SU-DHL-6 (cell line): Measurements from ENCODE around the gene SPSB1.

Experiments
- H2AFZ ChIP-seq: fragments of 200-600 bp; sonication (generic); 2 replicates; pipeline ENCODE4 v1.6.1; 2014; ENCODE audit warnings: low read depth, mild to moderate bottlenecking, moderate library complexity, mixed read lengths, antibody characterized with exemption, low read length; ENCODE audit not compliant: severe bottlenecking
- H3F3A ChIP-seq: fragments of 200-600 bp; shearing (Covaris generic); 2 replicates; pipeline ENCODE4 v1.6.0; 2016; ENCODE audit warnings: antibody characterized with exemption, mild to moderate bottlenecking; ENCODE audit not compliant: insufficient read depth
- H3K27ac ChIP-seq: fragments of 200-600 bp; sonication (generic); 2 replicates; pipeline ENCODE4 v1.5.1; 2016; ENCODE audit warnings: low read depth, mild to moderate bottlenecking, low read length, moderate library complexity, mixed read lengths
- H3K27me3 ChIP-seq: fragments of 200-600 bp; sonication (generic), shearing (Covaris generic); 2 replicates; pipeline ENCODE4 v1.6.0; 2014; ENCODE audit warnings: mild to moderate bottlenecking, low read length
- H3K36me3 ChIP-seq: fragments of 200-600 bp; sonication (generic); 2 replicates; pipeline ENCODE4 v1.6.1; 2014; ENCODE audit warnings: mild to moderate bottlenecking, low read length, mixed read lengths
- H3K4me2 ChIP-seq: fragments of 300-600, 200-600 bp; shearing (Covaris generic), sonication (generic); 2 replicates; pipeline ENCODE4 v1.6.0; 2014; ENCODE audit warnings: low read length, low read depth, mild to moderate bottlenecking; ENCODE audit not compliant: poor library complexity, severe bottlenecking
- H3K4me3 ChIP-seq: fragments of 200-600 bp; sonication (generic); 2 replicates; pipeline ENCODE4 v1.5.1; 2014; ENCODE audit warnings: antibody characterized with exemption, low read length, mild to moderate bottlenecking, mixed read lengths; ENCODE audit not compliant: insufficient read depth, poor library complexity, severe bottlenecking
- H3K79me2 ChIP-seq: fragments of 200-600 bp; sonication (generic); 2 replicates; pipeline ENCODE4 v1.6.1; 2014; ENCODE audit warnings: mild to moderate bottlenecking, low read length, moderate library complexity; ENCODE audit not compliant: insufficient read depth
- H3K9ac ChIP-seq: fragments of 200-600 bp; sonication (generic); 2 replicates; pipeline ENCODE4 v1.7.0; 2014; ENCODE audit warnings: mild to moderate bottlenecking, low read length
- H3K9me2 ChIP-seq: fragments of 200-600 bp; sonication (generic); replicated peaks from 2 replicates; pipeline ENCODE4 v1.6.1; 2014; ENCODE audit warnings: low read length; ENCODE audit not compliant: insufficient read depth
- H3K9me3 ChIP-seq: fragments of 200-600 bp; sonication (generic); 2 replicates; pipeline ENCODE4 v1.6.1; 2014; ENCODE audit warnings: low read length, mixed read lengths; ENCODE audit not compliant: insufficient read depth
- H4K20me1 ChIP-seq: fragments of 200-600 bp; sonication (generic); 2 replicates; pipeline ENCODE4 v1.6.1; 2014; ENCODE audit warnings: low read depth, mild to moderate bottlenecking, antibody characterized with exemption, low read length, moderate library complexity, mixed read lengths
- CTCF ChIP-seq: fragments of 200-600 bp; sonication (generic); IDR thresholded peaks from one replicate; pipeline ENCODE4 v1.5.1; 2017; ENCODE audit warnings: antibody characterized with exemption, mild to moderate bottlenecking, low read length, moderate library complexity; ENCODE audit not compliant: insufficient read depth, poor library complexity, severe bottlenecking
- EZH2phosphoT487 ChIP-seq: fragments of 200-600 bp; sonication (generic), shearing (Covaris generic); conservative IDR thresholded peaks from 2 replicates; pipeline ENCODE4 v1.6.1; 2018; ENCODE audit warnings: mild to moderate bottlenecking, antibody characterized with exemption, low read length, moderate library complexity, mixed read lengths

The SPSB1 gene

GRCh38 chr1:9306006-9306405 lies 13.3 kb downstream of the SPSB1 start:
- TF ChIP-seq CTCF (no peak), EZH2phosphoT487 (no peak)
- no peak overlapping the region for H2AFZ ChIP-seq
- H3K9me3 ChIP-seq, result no peaks in the 10 kb centered on the region
- H3K27ac ChIP-seq, result no peak overlapping the region
- H3K4me3 ChIP-seq, result no peak overlapping the region
- no peak overlapping the region for H3K4me2 ChIP-seq
- no peak overlapping the region for H3K9ac ChIP-seq
- H3K27me3 ChIP-seq, result no peaks in the 10 kb centered on the region
- no peaks in the 10 kb centered on the region for H3K9me2 ChIP-seq
- H4K20me1 ChIP-seq, result no peaks in the 10 kb centered on the region
- no peaks in the 10 kb centered on the region for H3F3A ChIP-seq
- no peaks in the 10 kb centered on the region for H3K36me3 ChIP-seq
- no peaks in the 10 kb centered on the region for H3K79me2 ChIP-seq

- Histone ChIP-seq H3K9ac (no peak overlapping the region), H3K9me2 (no peaks in the 10 kb centered on the region), H3K27me3 (no peaks in the 10 kb centered on the region), H3K9me3 (no peaks in the 10 kb centered on the region), H3K27ac (no peak overlapping the region), H3K36me3 (no peaks in the 10 kb centered on the region), H3K4me2 (no peak overlapping the region), H3K79me2 (no peaks in the 10 kb centered on the region), H3K4me3 (no peak overlapping the region), H3F3A (no peaks in the 10 kb centered on the region), H2AFZ (no peak overlapping the region), H4K20me1 (no peaks in the 10 kb centered on the region)
- no peak for TF ChIP-seq CTCF
- no peak for TF ChIP-seq EZH2phosphoT487
Measured at GRCh38 chr1:9307303-9307702, 14.6 kb downstream of the SPSB1 start.

- H3F3A ChIP-seq, result no peaks in the 10 kb centered on the region
- no peak overlapping the region for H3K9ac ChIP-seq
- H3K4me2 ChIP-seq, result no peak overlapping the region
- H4K20me1 ChIP-seq, result no peaks in the 10 kb centered on the region
- H3K27me3 ChIP-seq, result no peaks in the 10 kb centered on the region
- H3K79me2 ChIP-seq, result no peaks in the 10 kb centered on the region
- TF ChIP-seq CTCF (no peak), EZH2phosphoT487 (no peak)
- H3K27ac ChIP-seq, result no peak overlapping the region
- no peaks in the 10 kb centered on the region for H3K9me3 ChIP-seq
- H3K9me2 ChIP-seq, result no peaks in the 10 kb centered on the region
- H3K4me3 ChIP-seq, result no peak overlapping the region
- no peaks in the 10 kb centered on the region for H3K36me3 ChIP-seq
- H2AFZ ChIP-seq, result no peak overlapping the region
Measured at GRCh38 chr1:9308236-9308785, 15.6 kb downstream of the SPSB1 start.
